GM21528 (cell line): ENCODE data around the gene RABGAP1L.
"Not testable (repeated sequence)": the region's sequence is repeated elsewhere in the genome, so short reads cannot be mapped to it uniquely, and the experiment has no call there.

Experiments
- ATAC-seq: cut with Tn5 transposase; IDR thresholded peaks from one replicate; pipeline ENCODE4 v1.9.1; 2021; ENCODE audit warnings: mild to moderate bottlenecking, moderate library complexity; ENCODE audit not compliant: unreplicated experiment, low FRiP score

RABGAP1L gene

GRCh38 chr1:175040324-175040879 lies 881.1 kb downstream of the RABGAP1L start:
- ATAC-seq, result no peak

- ATAC-seq, result no peak
These were observed 883.3 kb downstream of the RABGAP1L start for GRCh38 chr1:175042650-175043049.

GRCh38 chr1:175043824-175044223 lies 884.5 kb downstream of the RABGAP1L start:
- no peak for ATAC-seq

GRCh38 chr1:175044591-175044990 lies 885.3 kb downstream of the RABGAP1L start:
- not testable (repeated sequence) for ATAC-seq
